Osteocyte (in vitro differentiated cells): ENCODE data around the gene SLC27A5. TPM values are rescaled to one million over a fixed set of nuclear protein-coding genes. Genes with fewer than 3 reads are reported as not detected.
A peak's percentile ranks its signal among the peaks of the same experiment; 100 is the strongest.

Experiments
- DNase-seq: peaks from one replicate; pipeline ENCODE4 v3.0.0; 2021; ENCODE audit warnings: mixed read lengths; ENCODE audit not compliant: unreplicated experiment; ENCODE audit errors: extremely low spot score
- H3K27ac Mint-ChIP-seq: one replicate; pipeline ENCODE4 v1.8.0; 2021; ENCODE audit warnings: mild to moderate bottlenecking, mixed read lengths; ENCODE audit not compliant: unreplicated experiment
- H3K27me3 Mint-ChIP-seq: one replicate; pipeline ENCODE4 v1.8.0; 2021; ENCODE audit warnings: mixed read lengths; ENCODE audit not compliant: unreplicated experiment
- H3K36me3 Mint-ChIP-seq: one replicate; pipeline ENCODE4 v1.8.0; 2021; ENCODE audit warnings: mixed read lengths; ENCODE audit not compliant: unreplicated experiment
- H3K4me1 Mint-ChIP-seq: one replicate; pipeline ENCODE4 v1.8.0; 2021; ENCODE audit warnings: mixed read lengths; ENCODE audit not compliant: unreplicated experiment
- H3K4me3 Mint-ChIP-seq: one replicate; pipeline ENCODE4 v1.8.0; 2021; ENCODE audit warnings: mild to moderate bottlenecking, moderate library complexity, mixed read lengths; ENCODE audit not compliant: unreplicated experiment
- H3K9me3 Mint-ChIP-seq: one replicate; pipeline ENCODE4 v1.8.0; 2021; ENCODE audit warnings: mixed read lengths; ENCODE audit not compliant: unreplicated experiment
- CTCF ChIP-seq: fragments of 200-600 bp; sonication (generic); IDR thresholded peaks from 2 replicates; pipeline ENCODE4 v1.5.0; 2021; ENCODE audit warnings: antibody characterized with exemption, mild to moderate bottlenecking, moderate library complexity
- total RNA-seq: library from RNA; stranded (reverse); gene quantifications from 2 replicates; pipeline ENCODE4 v1.2.1, GENCODE V29; 2021

Gene SLC27A5
- total RNA-seq, 1 donor from 2014 or later = 7.5 TPM

GRCh38 chr19:58549664-58550361, 38.0 kb upstream of the SLC27A5 start:
- no peak for DNase-seq
- no peak for TF ChIP-seq CTCF
- Mint-ChIP-seq H3K36me3 (peaks cover 35% of the 10 kb centered on the region), H3K4me3 (no peak overlapping the region), H3K27ac (no peak overlapping the region), H3K9me3 (no peaks in the 10 kb centered on the region), H3K4me1 (peaks cover 31% of the 10 kb centered on the region), H3K27me3 (no peaks in the 10 kb centered on the region)

GRCh38 chr19:58548859-58549663, 37.3 kb upstream of the SLC27A5 start:
- H3K4me3 Mint-ChIP-seq = no peak overlapping the region
- TF ChIP-seq CTCF = no peak
- peaks cover 35% of the 10 kb centered on the region for H3K36me3 Mint-ChIP-seq
- H3K4me1 Mint-ChIP-seq = peaks cover 24% of the 10 kb centered on the region
- H3K27me3 Mint-ChIP-seq = no peaks in the 10 kb centered on the region
- no peaks in the 10 kb centered on the region for H3K9me3 Mint-ChIP-seq
- DNase-seq = no peak
- no peak overlapping the region for H3K27ac Mint-ChIP-seq

GRCh38 chr19:58547323-58548312, 35.8 kb upstream of the SLC27A5 start:
- H3K4me3 Mint-ChIP-seq = no peak overlapping the region
- no peaks in the 10 kb centered on the region for H3K9me3 Mint-ChIP-seq
- no peak overlapping the region for H3K27ac Mint-ChIP-seq
- no peak for DNase-seq
- H3K36me3 Mint-ChIP-seq = peaks cover 30% of the 10 kb centered on the region
- H3K4me1 Mint-ChIP-seq = peaks cover 23% of the 10 kb centered on the region
- no peak for TF ChIP-seq CTCF
- no peaks in the 10 kb centered on the region for H3K27me3 Mint-ChIP-seq

GRCh38 chr19:58546019-58546530, 34.3 kb upstream of the SLC27A5 start:
- TF ChIP-seq CTCF = no peak
- DNase-seq = no peak
- H3K4me3 Mint-ChIP-seq = peak overlapping the region; percentile 87

More at GRCh38 chr19:58546019-58546530, 34.3 kb upstream of the SLC27A5 start:
- no peaks in the 10 kb centered on the region for H3K27me3 Mint-ChIP-seq
- peaks cover 23% of the 10 kb centered on the region for H3K4me1 Mint-ChIP-seq
- no peaks in the 10 kb centered on the region for H3K9me3 Mint-ChIP-seq
- H3K27ac Mint-ChIP-seq = peak overlapping the region; percentile 73
- H3K36me3 Mint-ChIP-seq = peaks cover 22% of the 10 kb centered on the region
